ENCODE measurements around the gene EIF5A2.

DNA sequence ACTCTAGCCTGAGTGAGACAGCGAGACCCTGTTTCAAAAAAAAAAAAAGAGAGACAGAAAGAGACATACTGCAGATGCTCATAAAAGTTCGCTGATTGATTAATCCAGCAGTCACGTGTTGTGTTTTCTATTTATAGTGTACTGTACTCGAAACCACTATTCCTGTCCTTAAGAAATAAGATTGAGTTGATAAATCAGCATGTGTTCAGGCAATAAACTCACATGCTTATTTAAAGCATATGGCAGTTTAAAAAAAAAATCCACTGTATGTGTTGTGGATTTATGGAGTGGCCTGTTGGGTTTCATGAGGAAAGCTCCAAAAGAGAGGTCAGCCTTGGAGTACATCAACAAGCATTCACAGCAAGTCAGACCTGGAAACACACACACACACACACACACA lies 56.1 kb downstream of the EIF5A2 start:
- TF ChIP-seq, protein P1, sequence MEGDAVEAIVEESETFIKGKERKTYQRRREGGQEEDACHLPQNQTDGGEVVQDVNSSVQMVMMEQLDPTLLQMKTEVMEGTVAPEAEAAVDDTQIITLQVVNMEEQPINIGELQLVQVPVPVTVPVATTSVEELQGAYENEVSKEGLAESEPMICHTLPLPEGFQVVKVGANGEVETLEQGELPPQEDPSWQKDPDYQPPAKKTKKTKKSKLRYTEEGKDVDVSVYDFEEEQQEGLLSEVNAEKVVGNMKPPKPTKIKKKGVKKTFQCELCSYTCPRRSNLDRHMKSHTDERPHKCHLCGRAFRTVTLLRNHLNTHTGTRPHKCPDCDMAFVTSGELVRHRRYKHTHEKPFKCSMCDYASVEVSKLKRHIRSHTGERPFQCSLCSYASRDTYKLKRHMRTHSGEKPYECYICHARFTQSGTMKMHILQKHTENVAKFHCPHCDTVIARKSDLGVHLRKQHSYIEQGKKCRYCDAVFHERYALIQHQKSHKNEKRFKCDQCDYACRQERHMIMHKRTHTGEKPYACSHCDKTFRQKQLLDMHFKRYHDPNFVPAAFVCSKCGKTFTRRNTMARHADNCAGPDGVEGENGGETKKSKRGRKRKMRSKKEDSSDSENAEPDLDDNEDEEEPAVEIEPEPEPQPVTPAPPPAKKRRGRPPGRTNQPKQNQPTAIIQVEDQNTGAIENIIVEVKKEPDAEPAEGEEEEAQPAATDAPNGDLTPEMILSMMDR (IDR thresholded peaks at IDR 0.05), result no peak
- no peak for TF ChIP-seq POLR2AphosphoS5 (IDR thresholded peaks at IDR 0.05; ENCODE audit: low read depth, low read length)
- TF ChIP-seq SIN3A (IDR thresholded peaks at IDR 0.05; ENCODE audit: borderline replicate concordance, insufficient read depth, low read depth, low read length), result no peak
- TF ChIP-seq, protein P2, sequence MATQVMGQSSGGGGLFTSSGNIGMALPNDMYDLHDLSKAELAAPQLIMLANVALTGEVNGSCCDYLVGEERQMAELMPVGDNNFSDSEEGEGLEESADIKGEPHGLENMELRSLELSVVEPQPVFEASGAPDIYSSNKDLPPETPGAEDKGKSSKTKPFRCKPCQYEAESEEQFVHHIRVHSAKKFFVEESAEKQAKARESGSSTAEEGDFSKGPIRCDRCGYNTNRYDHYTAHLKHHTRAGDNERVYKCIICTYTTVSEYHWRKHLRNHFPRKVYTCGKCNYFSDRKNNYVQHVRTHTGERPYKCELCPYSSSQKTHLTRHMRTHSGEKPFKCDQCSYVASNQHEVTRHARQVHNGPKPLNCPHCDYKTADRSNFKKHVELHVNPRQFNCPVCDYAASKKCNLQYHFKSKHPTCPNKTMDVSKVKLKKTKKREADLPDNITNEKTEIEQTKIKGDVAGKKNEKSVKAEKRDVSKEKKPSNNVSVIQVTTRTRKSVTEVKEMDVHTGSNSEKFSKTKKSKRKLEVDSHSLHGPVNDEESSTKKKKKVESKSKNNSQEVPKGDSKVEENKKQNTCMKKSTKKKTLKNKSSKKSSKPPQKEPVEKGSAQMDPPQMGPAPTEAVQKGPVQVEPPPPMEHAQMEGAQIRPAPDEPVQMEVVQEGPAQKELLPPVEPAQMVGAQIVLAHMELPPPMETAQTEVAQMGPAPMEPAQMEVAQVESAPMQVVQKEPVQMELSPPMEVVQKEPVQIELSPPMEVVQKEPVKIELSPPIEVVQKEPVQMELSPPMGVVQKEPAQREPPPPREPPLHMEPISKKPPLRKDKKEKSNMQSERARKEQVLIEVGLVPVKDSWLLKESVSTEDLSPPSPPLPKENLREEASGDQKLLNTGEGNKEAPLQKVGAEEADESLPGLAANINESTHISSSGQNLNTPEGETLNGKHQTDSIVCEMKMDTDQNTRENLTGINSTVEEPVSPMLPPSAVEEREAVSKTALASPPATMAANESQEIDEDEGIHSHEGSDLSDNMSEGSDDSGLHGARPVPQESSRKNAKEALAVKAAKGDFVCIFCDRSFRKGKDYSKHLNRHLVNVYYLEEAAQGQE (IDR thresholded peaks at IDR 0.05; ENCODE audit: insufficient read depth in 1 of 2, low read depth in 2 of 2, low read length in 1 of 2), result no peak
- TF ChIP-seq TCF7L2 (IDR thresholded peaks at IDR 0.05; ENCODE audit: low read depth, low read length), result no peak
